Heart left ventricle (tissue), 13 donors: ENCODE measurements around the gene APIP.

Experiments
- CTCF ChIP-seq, 12 donors: fragments of 200-600 bp; sonication (generic) in 4 of 12; IDR thresholded peaks; one replicate each; pipeline versions ENCODE4 v1.5.0 to v1.8.0; 2018 to 2022; ENCODE audit warnings: antibody characterized with exemption in 12 of 12, mild to moderate bottlenecking in 5 of 12
- POLR2A ChIP-seq, 2 donors: fragments of 450-650 bp; IDR thresholded peaks; one replicate each; pipeline ENCODE4 v1.6.1; 2017; ENCODE audit warnings: antibody characterized with exemption in 2 of 2, mild to moderate bottlenecking in 2 of 2, moderate library complexity in 2 of 2
- donor health status: ischemic (EF 13 %, LVEDD 7.1; RV severe dilation, severe dysfunction).
- donor health status: DM: no; HTN: yes; CAD: no.
- donor health status: DM: no; HTN: no; CAD: no.
- donor health status: ischemic (EF 25% LVEDD 6.9; RV normal size, moderate dysfunction).
- donor health status: ischemic (EF 25% LVEDD 5.7; RV mildly dilated, moderate dysfunction).
- donor health status: ischemic (EF 35%, LVEDD 5.7; RV mildly dilated, moderate dysfunction).
- donor health status: nonischemic (EF 11% LVEDD 7.7; RV severe dilation, severe dysfunction).
- donor health status: DM: yes; HTN: yes; CAD: no.
- donor health status: PGD.
- donor health status: ischemic (EF 29% LVEDD 5.4; RV normal size, mild dysfunction).
- donor health status: nonischemic (EF 23%, LVEDD 6.1; RV moderate dilation, normal function).

- TF ChIP-seq CTCF (IDR thresholded peaks at IDR 0.05) (no peak), POLR2A (IDR thresholded peaks at IDR 0.05) (no peak)
These were observed 69.7 kb downstream of the APIP start for GRCh38 chr11:34846467-34846866.
